Glutamatergic neuron (in vitro differentiated cells): Measurements from ENCODE around the gene WDR27. TPM values are rescaled to one million over a fixed set of nuclear protein-coding genes. Genes with fewer than 3 reads are reported as not detected.

ENCODE experiments used
- DNase-seq: peaks from one replicate; pipeline ENCODE4 v3.0.0; 2022
- H3K27ac Mint-ChIP-seq: one replicate; pipeline ENCODE4 v1.8.0; 2020; ENCODE audit warnings: mild to moderate bottlenecking, mixed read lengths, inconsistent platforms; ENCODE audit not compliant: unreplicated experiment
- H3K27me3 Mint-ChIP-seq: one replicate; pipeline ENCODE4 v1.8.0; 2020; ENCODE audit warnings: mild to moderate bottlenecking, moderate library complexity, mixed read lengths, inconsistent platforms; ENCODE audit not compliant: unreplicated experiment
- H3K36me3 Mint-ChIP-seq: one replicate; pipeline ENCODE4 v1.8.0; 2020; ENCODE audit warnings: mild to moderate bottlenecking, mixed read lengths, inconsistent platforms; ENCODE audit not compliant: unreplicated experiment
- H3K4me1 Mint-ChIP-seq: one replicate; pipeline ENCODE4 v1.8.0; 2020; ENCODE audit warnings: mild to moderate bottlenecking, low read depth, mixed read lengths, inconsistent platforms; ENCODE audit not compliant: unreplicated experiment
- H3K4me3 Mint-ChIP-seq: one replicate; pipeline ENCODE4 v1.8.0; 2020; ENCODE audit warnings: mild to moderate bottlenecking, mixed read lengths, inconsistent platforms; ENCODE audit not compliant: unreplicated experiment
- H3K9me3 Mint-ChIP-seq: one replicate; pipeline ENCODE4 v1.8.0; 2020; ENCODE audit warnings: mild to moderate bottlenecking, moderate library complexity, mixed read lengths, inconsistent platforms; ENCODE audit not compliant: unreplicated experiment
- total RNA-seq: library from RNA; stranded (reverse); fragmentation: NEBNext Ultra II Directional; extraction: Animal tissue kit (Norgen Biotek cat#: 25700); gene quantifications from one replicate; pipeline ENCODE4 v1.2.1, GENCODE V29; 2021; ENCODE audit not compliant: unreplicated experiment
- TF ChIP-seq, protein P1 (sequence below): fragments of 200-600 bp; sonication (generic); IDR thresholded peaks from one replicate; pipeline ENCODE4 v1.5.0; 2021; ENCODE audit not compliant: partially characterized antibody, unreplicated experiment

WDR27 gene
- total RNA-seq, 1 donor from 2014 or later, result 64.8 TPM

DNA sequence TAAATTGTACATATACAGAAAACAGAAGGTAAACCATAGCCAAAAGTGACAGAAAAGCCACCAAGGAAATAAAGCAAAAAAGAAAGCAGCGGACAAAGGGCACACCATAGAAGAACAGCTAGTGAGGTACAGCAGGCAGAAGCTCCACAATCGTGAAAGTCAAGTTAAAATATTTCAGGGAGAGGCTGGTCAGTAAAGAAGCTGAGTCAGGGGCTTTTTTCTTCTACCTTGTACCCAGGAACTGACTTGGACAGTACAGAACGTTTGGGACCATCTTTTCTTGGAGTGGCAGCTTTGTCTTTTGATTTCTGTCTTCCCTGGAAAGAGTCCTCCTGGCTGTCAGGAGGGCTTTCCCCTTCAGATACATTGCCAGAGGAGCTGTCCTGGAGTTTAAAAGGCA, 8.2 kb upstream of the WDR27 start:
- Mint-ChIP-seq H3K4me3 (no peak overlapping the region), H3K27me3 (no peaks in the 10 kb centered on the region), H3K9me3 (no peaks in the 10 kb centered on the region), H3K27ac (no peak overlapping the region), H3K36me3 (no peaks in the 10 kb centered on the region), H3K4me1 (no peaks in the 10 kb centered on the region)
- TF ChIP-seq, protein P1, sequence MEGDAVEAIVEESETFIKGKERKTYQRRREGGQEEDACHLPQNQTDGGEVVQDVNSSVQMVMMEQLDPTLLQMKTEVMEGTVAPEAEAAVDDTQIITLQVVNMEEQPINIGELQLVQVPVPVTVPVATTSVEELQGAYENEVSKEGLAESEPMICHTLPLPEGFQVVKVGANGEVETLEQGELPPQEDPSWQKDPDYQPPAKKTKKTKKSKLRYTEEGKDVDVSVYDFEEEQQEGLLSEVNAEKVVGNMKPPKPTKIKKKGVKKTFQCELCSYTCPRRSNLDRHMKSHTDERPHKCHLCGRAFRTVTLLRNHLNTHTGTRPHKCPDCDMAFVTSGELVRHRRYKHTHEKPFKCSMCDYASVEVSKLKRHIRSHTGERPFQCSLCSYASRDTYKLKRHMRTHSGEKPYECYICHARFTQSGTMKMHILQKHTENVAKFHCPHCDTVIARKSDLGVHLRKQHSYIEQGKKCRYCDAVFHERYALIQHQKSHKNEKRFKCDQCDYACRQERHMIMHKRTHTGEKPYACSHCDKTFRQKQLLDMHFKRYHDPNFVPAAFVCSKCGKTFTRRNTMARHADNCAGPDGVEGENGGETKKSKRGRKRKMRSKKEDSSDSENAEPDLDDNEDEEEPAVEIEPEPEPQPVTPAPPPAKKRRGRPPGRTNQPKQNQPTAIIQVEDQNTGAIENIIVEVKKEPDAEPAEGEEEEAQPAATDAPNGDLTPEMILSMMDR, result no peak
- no peak for DNase-seq

DNA sequence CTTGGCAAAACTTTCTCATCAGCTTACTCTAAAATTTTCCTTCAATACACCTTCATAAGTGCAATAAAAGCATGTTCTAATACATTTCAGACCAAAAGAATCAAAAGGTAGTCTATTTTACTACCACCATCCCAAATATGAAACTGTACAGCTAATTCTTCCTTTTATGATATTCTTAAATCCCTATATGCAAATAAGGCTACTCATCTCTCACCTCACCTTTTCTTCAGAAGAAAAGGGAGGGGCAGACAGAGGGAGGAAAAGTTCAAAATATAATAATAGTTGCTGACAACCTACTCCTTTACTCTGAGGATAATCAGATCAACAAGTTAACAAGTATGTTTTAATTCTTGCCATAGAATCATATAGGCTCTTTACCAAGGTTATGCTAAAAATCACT, 7.5 kb upstream of the WDR27 start:
- TF ChIP-seq, protein P1, result no peak
- no peaks in the 10 kb centered on the region for H3K4me1 Mint-ChIP-seq

DNA sequence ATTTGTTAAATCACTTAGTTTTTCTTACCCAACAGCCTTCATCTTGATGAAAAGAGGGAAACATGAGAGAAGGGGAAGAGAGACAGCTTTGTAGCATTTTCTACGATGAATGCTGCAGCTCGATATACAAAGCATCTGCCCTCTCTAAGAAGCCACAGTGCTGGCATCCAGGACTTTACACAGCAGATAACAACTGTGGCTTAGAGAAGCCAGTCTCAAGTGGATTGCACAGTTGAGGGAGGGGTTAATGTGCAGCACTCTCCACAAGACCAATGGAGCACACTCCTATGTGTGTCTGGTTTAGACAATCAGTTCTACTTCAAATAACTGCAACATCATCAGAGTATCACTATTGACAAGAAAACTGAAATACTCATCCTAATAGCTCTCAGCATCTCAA, 5.9 kb upstream of the WDR27 start:
- Mint-ChIP-seq H3K27ac (no peak overlapping the region), H3K9me3 (peaks cover 1% of the 10 kb centered on the region), H3K4me3 (no peak overlapping the region), H3K36me3 (no peaks in the 10 kb centered on the region), H3K27me3 (no peaks in the 10 kb centered on the region), H3K4me1 (no peaks in the 10 kb centered on the region)
- DNase-seq, result no peak
- TF ChIP-seq, protein P1, result no peak

More for the DNA sequence above, 7.5 kb upstream of the WDR27 start:
- H3K4me3 Mint-ChIP-seq, result no peak overlapping the region
- DNase-seq, result no peak
- H3K36me3 Mint-ChIP-seq, result no peaks in the 10 kb centered on the region
- H3K27me3 Mint-ChIP-seq, result no peaks in the 10 kb centered on the region
- H3K9me3 Mint-ChIP-seq, result no peaks in the 10 kb centered on the region
- H3K27ac Mint-ChIP-seq, result no peak overlapping the region

DNA sequence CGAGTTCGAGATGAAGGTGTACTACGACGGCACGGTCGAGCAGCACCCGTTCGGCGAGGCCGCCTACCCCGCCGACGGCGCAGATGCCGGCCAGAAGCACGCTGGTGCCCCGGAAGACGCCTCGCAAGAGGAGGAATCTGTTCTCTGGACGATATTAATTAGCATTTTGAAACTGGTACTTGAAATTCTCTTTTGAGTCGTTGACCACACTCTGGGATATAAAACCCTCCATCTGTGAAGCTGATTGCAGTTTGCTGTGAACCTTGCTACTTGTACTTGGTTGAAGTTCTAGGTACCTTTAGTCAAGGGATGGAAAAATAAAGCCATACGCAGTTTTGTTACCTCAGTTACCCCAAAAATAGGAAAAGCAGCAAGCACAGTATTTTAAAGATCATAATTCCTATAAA, 1.0 kb upstream of the WDR27 start:
- peaks cover 6% of the 10 kb centered on the region for H3K9me3 Mint-ChIP-seq
- no peaks in the 10 kb centered on the region for H3K4me1 Mint-ChIP-seq
- H3K27ac Mint-ChIP-seq, result peak overlapping the region; percentile 73
- H3K4me3 Mint-ChIP-seq, result peak overlapping the region; percentile 88
- DNase-seq, result no peak
- TF ChIP-seq, protein P1, result no peak
- no peaks in the 10 kb centered on the region for H3K36me3 Mint-ChIP-seq
- H3K27me3 Mint-ChIP-seq, result no peaks in the 10 kb centered on the region

DNA sequence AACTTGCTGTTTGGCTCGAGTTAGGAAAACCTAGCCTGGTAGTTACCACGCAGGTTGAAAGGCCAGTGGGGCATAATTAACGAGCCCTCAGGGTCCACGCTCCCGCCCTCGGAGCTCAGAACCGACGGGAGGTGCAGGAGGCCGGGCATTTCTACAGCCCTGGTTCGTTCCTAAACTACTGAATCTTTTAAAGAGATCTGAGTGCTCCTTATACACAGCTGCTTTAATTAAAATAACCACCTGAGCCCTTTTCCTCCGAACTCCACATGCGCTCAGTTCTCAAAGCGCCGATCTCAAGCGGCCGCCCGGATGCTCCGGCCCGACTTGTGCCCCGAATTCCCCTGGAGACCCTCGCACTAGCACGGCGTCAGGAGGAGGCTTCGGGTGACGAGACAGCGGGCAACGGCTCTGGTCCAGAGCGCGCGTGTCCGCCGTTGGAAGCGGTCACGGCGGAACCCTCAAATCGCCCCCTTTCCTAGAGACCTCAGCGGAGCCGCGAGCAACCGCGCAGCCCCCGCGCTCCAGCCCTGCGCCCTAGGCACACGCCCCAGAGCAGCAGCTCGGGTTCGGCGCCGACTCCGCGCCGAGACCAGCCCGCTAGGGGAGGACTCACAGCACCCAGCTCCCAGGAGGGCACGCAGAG, 397 bp downstream of the WDR27 start:
- peaks cover 6% of the 10 kb centered on the region for H3K9me3 Mint-ChIP-seq

More for the DNA sequence above, 397 bp downstream of the WDR27 start:
- no peaks in the 10 kb centered on the region for H3K4me1 Mint-ChIP-seq
- DNase-seq, result peak; percentile 50
- H3K27ac Mint-ChIP-seq, result no peak overlapping the region
- no peaks in the 10 kb centered on the region for H3K27me3 Mint-ChIP-seq
- peak overlapping the region; percentile 91 for H3K4me3 Mint-ChIP-seq
- H3K36me3 Mint-ChIP-seq, result no peaks in the 10 kb centered on the region
- TF ChIP-seq, protein P1, result no peak
